ENCODE measurements around the gene CEMIP. TPM values are rescaled to one million over a fixed set of nuclear protein-coding genes. Genes with fewer than 3 reads are reported as not detected.

The CEMIP gene
- total and polyA plus RNA-seq, 10 of the 15 experiments (the other 5 are each of a cell fraction or from before 2014, with no cell fraction given): 0.01 to 0.44 (median 0.16) TPM; not detected in 6

- Histone ChIP-seq H3K27ac (ENCODE audit: control insufficient read depth, insufficient read depth) (no peak overlapping the region), H2AFZ (ENCODE audit: control insufficient read depth, low read depth, low read length) (no peak overlapping the region), H3K9me3 (replicated peaks; ENCODE audit: control insufficient read depth, insufficient read depth, low read length) (no peaks in the 10 kb centered on the region), H3K79me2 (ENCODE audit: control insufficient read depth, insufficient read depth, low read length) (no peaks in the 10 kb centered on the region), H3K4me2 (ENCODE audit: control insufficient read depth, insufficient read depth) (no peak overlapping the region), H3K9ac (ENCODE audit: control insufficient read depth, insufficient read depth, low read length) (no peak overlapping the region), H4K20me1 (ENCODE audit: control insufficient read depth, insufficient read depth) (no peaks in the 10 kb centered on the region), H3K36me3 (ENCODE audit: control insufficient read depth in 2 of 2, insufficient read depth in 2 of 2, low read length in 1 of 2) (no peaks in the 10 kb centered on the region), H3K4me1 (ENCODE audit: control insufficient read depth, insufficient read depth, low read length) (peaks cover 5% of the 10 kb centered on the region; the same call in 1 of the 2 replicates), H3K4me3 (no peak overlapping the region), H3K27me3 (replicated peaks in 1 of 2; ENCODE audit: control insufficient read depth in 2 of 2, insufficient read depth in 2 of 2, low read length in 1 of 2) (peaks cover 0 to 1% of the 10 kb centered on the region in 2 experiments; a peak in 1 of 4 replicates)
- in situ Hi-C loops (cut with MboI) (no loop called here), intact Hi-C loops (cut with micrococcal nuclease; ENCODE audit: unreplicated experiment) (no loop called here)
- 29% methylated on average over 6 of the region's 6 CpGs for WGBS (ENCODE audit: insufficient coverage, insufficient replicate concordance, low lambda C conversion rate, missing lambda C conversion rate)
- no TSS peak for BruUV-seq (replicated peaks)
- ChIA-PET CTCF (interaction anchor here (0.7 to 2.1 kb wide), 2 partner anchors 15 to 46 kb away, joined by 3 to 4 read pairs; no protein-coding TSS in a partner anchor), RAD21 (ENCODE audit: unreplicated experiment) (no interaction called here), POLR2A (no interaction called here), SMC1A (ENCODE audit: uncharacterized antibody, unreplicated experiment) (interaction anchor here (1.3 kb wide), 1 partner anchor 11 kb away, joined by 4 read pairs; no protein-coding TSS in a partner anchor)
- TF ChIP-seq HDAC6 (IDR thresholded peaks at IDR 0.05; ENCODE audit: unreplicated experiment) (no peak), IKZF1 (conservative IDR thresholded peaks at IDR 0.05) (no peak), BCL3 (IDR thresholded peaks at IDR 0.05; ENCODE audit: borderline replicate concordance, insufficient read depth, low read depth, low read length, poor library complexity, severe bottlenecking) (no peak), RFX5 (IDR thresholded peaks at IDR 0.05; ENCODE audit: low read depth, low read length) (no peak)
- ATAC-seq: no peak
- no peak for FAIRE-seq
- no peak for DNase-seq (ENCODE audit: low read depth, low spot score)
Observed at GRCh38 chr15:80923668-80924067, 144.5 kb downstream of the CEMIP start.

GRCh38 chr15:80924278-80924677, 145.1 kb downstream of the CEMIP start:
- CTCF ChIA-PET: interaction anchor here (0.7 kb wide), 1 partner anchor 14 kb away, joined by 3 read pairs; no protein-coding TSS in a partner anchor
- BruUV-seq (replicated peaks): no TSS peak
- Histone ChIP-seq H3K4me3 (no peak overlapping the region), H2AFZ (ENCODE audit: control insufficient read depth, low read depth, low read length) (no peak overlapping the region), H3K9ac (ENCODE audit: control insufficient read depth, insufficient read depth, low read length) (no peak overlapping the region), H3K4me2 (ENCODE audit: control insufficient read depth, insufficient read depth) (no peak overlapping the region), H3K4me1 (ENCODE audit: control insufficient read depth, insufficient read depth, low read length) (peaks cover 5% of the 10 kb centered on the region; the same call in 1 of the 2 replicates), H4K20me1 (ENCODE audit: control insufficient read depth, insufficient read depth) (no peaks in the 10 kb centered on the region), H3K36me3 (ENCODE audit: control insufficient read depth in 2 of 2, insufficient read depth in 2 of 2, low read length in 1 of 2) (no peaks in the 10 kb centered on the region), H3K27me3 (replicated peaks in 1 of 2; ENCODE audit: control insufficient read depth in 2 of 2, insufficient read depth in 2 of 2, low read length in 1 of 2) (peaks cover 0 to 1% of the 10 kb centered on the region in 2 experiments; a peak in 1 of 4 replicates), H3K27ac (ENCODE audit: control insufficient read depth, insufficient read depth) (no peak overlapping the region), H3K79me2 (ENCODE audit: control insufficient read depth, insufficient read depth, low read length) (no peaks in the 10 kb centered on the region), H3K9me3 (replicated peaks; ENCODE audit: control insufficient read depth, insufficient read depth, low read length) (no peaks in the 10 kb centered on the region)
- SMC1A ChIA-PET (ENCODE audit: uncharacterized antibody, unreplicated experiment): interaction anchor here (1.3 kb wide), 1 partner anchor 12 kb away, joined by 4 read pairs; no protein-coding TSS in a partner anchor
- intact Hi-C loops (cut with micrococcal nuclease; ENCODE audit: unreplicated experiment) (no loop called here), in situ Hi-C loops (cut with MboI) (no loop called here)
- TF ChIP-seq TARDBP (IDR thresholded peaks at IDR 0.05; ENCODE audit: borderline replicate concordance): no peak
- no peak for TF ChIP-seq E4F1 (IDR thresholded peaks at IDR 0.05; ENCODE audit: borderline replicate concordance, partially characterized antibody)
- no peak for TF ChIP-seq JUNB (IDR thresholded peaks at IDR 0.05)
- TF ChIP-seq KAT2A (conservative IDR thresholded peaks at IDR 0.05; ENCODE audit: control insufficient read depth, low read depth, low read length): no peak
- TF ChIP-seq YBX1 (IDR thresholded peaks at IDR 0.05): no peak
- TF ChIP-seq PML (IDR thresholded peaks at IDR 0.05; ENCODE audit: low read length): no peak
- POLR2A ChIA-PET: no interaction called here
- RAD21 ChIA-PET (ENCODE audit: unreplicated experiment): interaction anchor here (0.6 kb wide), 1 partner anchor 244 kb away, joined by 5 read pairs; no protein-coding TSS in a partner anchor
- DNase-seq (ENCODE audit: low read depth, low spot score) (no peak), FAIRE-seq (no peak), ATAC-seq (no peak)
- 67% methylated on average over 4 of the region's 4 CpGs for WGBS (ENCODE audit: insufficient coverage, insufficient replicate concordance, low lambda C conversion rate, missing lambda C conversion rate)

Measured in GM12878 (cell line).